IMR-90 (cell line): Measurements from ENCODE around the gene LSM2. TPM values are rescaled to one million over a fixed set of nuclear protein-coding genes. Genes with fewer than 3 reads are reported as not detected.
A peak's percentile ranks its signal among the peaks of the same experiment; 100 is the strongest.
"Not testable (repeated sequence)": the region's sequence is repeated elsewhere in the genome, so short reads cannot be mapped to it uniquely, and the experiment has no call there.

Experiments used
- ATAC-seq: fragments of 200-7000 bp; cut with Tn5 transposase; 2 replicates; pipeline ENCODE4 v1.9.1; 2020; ENCODE audit warnings: low read depth, mild to moderate bottlenecking, moderate library complexity
- BruUV-seq: library from RNA; stranded (reverse); fragments of 400-500 nt; replicated peaks from 2 replicates; lab custom pipeline; 2021; lab: Mats Ljungman, UMichigan
- CTCF ChIA-PET: fragments of 300-600 bp; formaldehyde crosslinking; extraction: SDS; loops from one replicate; lab custom pipeline; 2021; ENCODE audit warnings: antibody characterized with exemption; lab: Yijun Ruan, JAX
- POLR2A ChIA-PET: fragments of 300-600 bp; sonication (Branson Sonifier 250); formaldehyde crosslinking; loops from one replicate; lab custom pipeline; 2022; ENCODE audit warnings: antibody characterized with exemption; ENCODE audit not compliant: unreplicated experiment; lab: Charles Lee
- DNase-seq: peaks from one replicate; pipeline ENCODE4 v3.0.0; 2013
- H2AFZ ChIP-seq: replicated peaks from 2 replicates; pipeline ENCODE3; 2013; ENCODE audit warnings: low read length, mild to moderate bottlenecking; ENCODE audit not compliant: poor library complexity
- H2AK5ac ChIP-seq: 2 replicates; pipeline ENCODE4 v1.6.1; 2013; ENCODE audit warnings: low read depth, low read length, inconsistent platforms
- H2AK9ac ChIP-seq: replicated peaks from 2 replicates; pipeline ENCODE3; 2013; ENCODE audit warnings: mild to moderate bottlenecking, low read depth, low read length, moderate library complexity; ENCODE audit not compliant: poor library complexity
- H2BK120ac ChIP-seq: 2 replicates; pipeline ENCODE4 v1.6.1; 2013; ENCODE audit warnings: low read depth, low read length, inconsistent platforms
- H2BK15ac ChIP-seq: 3 replicates; pipeline ENCODE4 v1.6.1; 2013; ENCODE audit warnings: low read depth, low read length, inconsistent platforms
- H2BK20ac ChIP-seq: 2 replicates; pipeline ENCODE4 v1.6.1; 2013; ENCODE audit warnings: low read depth, mild to moderate bottlenecking, inconsistent platforms, low read length, moderate library complexity
- H2BK5ac ChIP-seq: 2 replicates; pipeline ENCODE4 v1.6.1; 2013; ENCODE audit warnings: mild to moderate bottlenecking, low read depth, low read length, inconsistent platforms; ENCODE audit not compliant: poor library complexity, severe bottlenecking
- H3K14ac ChIP-seq: replicated peaks from 2 replicates; pipeline ENCODE4 v1.6.1; 2013; ENCODE audit warnings: low read depth, low read length, inconsistent platforms
- H3K18ac ChIP-seq: 2 replicates; pipeline ENCODE4 v1.6.1; 2013; ENCODE audit warnings: low read depth, low read length, control low read depth
- H3K23ac ChIP-seq: 2 replicates; pipeline ENCODE4 v1.6.1; 2013; ENCODE audit warnings: low read depth, low read length, inconsistent platforms
- H3K27ac ChIP-seq: 2 replicates; pipeline ENCODE4 v1.5.1; 2013; ENCODE audit warnings: mild to moderate bottlenecking, control low read depth, low read length; ENCODE audit not compliant: insufficient read depth
- H3K27me3 ChIP-seq: 2 replicates; pipeline ENCODE4 v1.6.1; 2013; ENCODE audit warnings: low read length; ENCODE audit not compliant: control insufficient read depth, insufficient read depth
- H3K36me3 ChIP-seq: 2 replicates; pipeline ENCODE4 v1.6.1; 2013; ENCODE audit warnings: low read length, mixed read lengths; ENCODE audit not compliant: control insufficient read depth, insufficient read depth
- H3K4ac ChIP-seq: 2 replicates; pipeline ENCODE4 v1.6.1; 2013; ENCODE audit warnings: low read depth, low read length, inconsistent platforms
- H3K4me1 ChIP-seq: 2 replicates; pipeline ENCODE4 v1.6.1; 2013; ENCODE audit warnings: low read length, mixed read lengths; ENCODE audit not compliant: control insufficient read depth, insufficient read depth
- H3K4me2 ChIP-seq: 2 replicates; pipeline ENCODE4 v1.6.1; 2013; ENCODE audit warnings: low read depth, mild to moderate bottlenecking, control low read depth, low read length, moderate library complexity
- H3K4me3 ChIP-seq: 2 replicates; pipeline ENCODE4 v1.5.1; 2013; ENCODE audit warnings: low read depth, mild to moderate bottlenecking, control low read depth, low read length, moderate library complexity; ENCODE audit not compliant: insufficient read depth
- H3K56ac ChIP-seq: 2 replicates; pipeline ENCODE4 v1.6.1; 2013; ENCODE audit warnings: low read length, inconsistent platforms; ENCODE audit not compliant: insufficient read depth; ENCODE audit errors: extremely low read depth
- H3K79me1 ChIP-seq, 2 experiments: 2 replicates each; pipeline ENCODE4 v1.6.1; 2013; ENCODE audit warnings: low read length in 2 of 2, inconsistent platforms in 1 of 2, low read depth in 1 of 2
- H3K9ac ChIP-seq: 2 replicates; pipeline ENCODE4 v1.6.1; 2013; ENCODE audit warnings: low read depth, low read length, control low read depth
- H3K9me1 ChIP-seq: 2 replicates; pipeline ENCODE4 v1.6.1; 2013; ENCODE audit warnings: low read length, inconsistent platforms; ENCODE audit not compliant: insufficient read depth
- H3K9me3 ChIP-seq: 2 replicates; pipeline ENCODE4 v1.6.1; 2013; ENCODE audit warnings: low read length; ENCODE audit not compliant: control insufficient read depth, insufficient read depth
- H4K20me1 ChIP-seq: 2 replicates; pipeline ENCODE4 v1.6.1; 2013; ENCODE audit warnings: low read length, inconsistent platforms; ENCODE audit not compliant: insufficient read depth
- H4K5ac ChIP-seq: 2 replicates; pipeline ENCODE4 v1.6.1; 2013; ENCODE audit warnings: mild to moderate bottlenecking, low read depth, low read length, control low read depth
- H4K8ac ChIP-seq, 2 experiments: 2 replicates each; pipeline ENCODE4 v1.6.1; 2013; ENCODE audit warnings: low read depth in 2 of 2, low read length in 2 of 2, control low read depth in 1 of 2, inconsistent platforms in 1 of 2
- H4K91ac ChIP-seq: 2 replicates; pipeline ENCODE4 v1.6.1; 2013; ENCODE audit warnings: low read depth, low read length, inconsistent platforms; ENCODE audit not compliant: insufficient read depth
- WGBS, 2 experiments: methylation state at CpG; one replicate each; pipeline versions ENCODE4 v1.1.5 to v1.1.7; 2013; ENCODE audit warnings: missing lambda C conversion rate in 2 of 2; ENCODE audit not compliant: insufficient read length in 1 of 2; ENCODE audit errors: extremely low coverage in 2 of 2; 5-methylcytosine and 5-hydroxymethylcytosine counted together
- dilution Hi-C: fragments of 300-500 bp; cut with HindIII; formaldehyde crosslinking; loops from one replicate; pipeline ENCODE4 v1.14.3; 2018; ENCODE audit warnings: low sequenced_read_pairs; ENCODE audit not compliant: unreplicated experiment
- in situ Hi-C: fragments of 300-500 bp; cut with MboI; formaldehyde crosslinking; loops from 3 replicates; pipeline ENCODE4 v1.14.3; 2019; ENCODE audit warnings: low sequenced_read_pairs, inconsistent platforms, mixed read lengths
- intact Hi-C: fragments of 100-400 bp; cut with micrococcal nuclease; formaldehyde crosslinking; loops from 2 replicates; pipeline ENCODE4 v1.10.0; 2022
- polyA plus RNA-seq, 3 experiments: library from polyadenylated mRNA; depleted of rRNA; stranded (reverse); fragments of >200 nt; gene quantifications; 2 replicates each; pipeline ENCODE4 v1.2.3, GENCODE V29; 2012; ENCODE audit warnings: low replicate concordance in 1 of 3
- total RNA-seq: library from RNA; depleted of rRNA; stranded (reverse); fragments of >200 nt; gene quantifications from 2 replicates; pipeline ENCODE4 v1.2.3, GENCODE V29; 2012

The LSM2 gene
- total and polyA plus RNA-seq, 2 of the 4 experiments (the other 2 are of a cell fraction), result 56.3 to 61.0 TPM

DNA sequence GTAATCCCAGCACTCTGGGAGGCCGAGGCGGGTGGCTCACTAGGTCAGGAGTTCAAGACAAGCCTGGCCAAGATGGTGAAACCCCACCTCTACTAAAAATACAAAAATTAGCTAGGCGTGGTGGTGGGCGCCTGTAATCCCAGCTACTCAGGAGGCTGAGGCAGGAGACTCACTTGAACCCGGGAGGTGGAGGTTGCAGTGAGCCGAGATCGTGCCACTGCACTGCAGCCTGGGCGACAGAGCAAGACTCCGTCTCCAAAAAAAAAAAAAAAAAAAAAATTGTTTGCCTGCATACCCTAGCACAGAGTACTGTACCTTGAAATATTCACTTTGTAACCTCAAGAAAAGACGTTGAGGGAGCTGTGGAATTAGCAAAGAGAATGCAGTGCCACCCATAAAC lies 13.6 kb upstream of the LSM2 start:
- POLR2A ChIA-PET, BruUV-seq, H3K4me2 ChIP-seq: not testable (repeated sequence)

More for the DNA sequence above, 13.6 kb upstream of the LSM2 start:
- H3K27me3 ChIP-seq, H3K56ac ChIP-seq, H3K18ac ChIP-seq, ATAC-seq, H3K9me3 ChIP-seq, H4K8ac ChIP-seq, H4K5ac ChIP-seq, H2BK120ac ChIP-seq, H2AFZ ChIP-seq, H2BK5ac ChIP-seq, H3K9ac ChIP-seq, H3K36me3 ChIP-seq, H3K9me1 ChIP-seq, in situ Hi-C loops, H3K27ac ChIP-seq, H2AK5ac ChIP-seq, dilution Hi-C loops, H2BK15ac ChIP-seq, H3K4ac ChIP-seq, H2BK20ac ChIP-seq, intact Hi-C loops, H3K4me1 ChIP-seq, CTCF ChIA-PET, H2AK9ac ChIP-seq, H4K91ac ChIP-seq, DNase-seq, H3K4me3 ChIP-seq, H4K20me1 ChIP-seq: not testable (repeated sequence)
- Histone ChIP-seq H3K79me1 (peaks cover 10 to 47% of the 10 kb centered on the region in 2 experiments), H3K14ac (0 out of 2 replicates have a peak overlapping the region, but pooled peaks have one; percentile 51), H3K23ac (peak overlapping the region; percentile 59; the same call in 1 of the 2 replicates)
- 80% methylated on average over 2 of the region's 10 CpGs; no CpG with 5 or more reads in 1 of the 2 experiments for WGBS, 2 experiments
